ENCODE data around the gene DHPS. TPM values are rescaled to one million over a fixed set of nuclear protein-coding genes. Genes with fewer than 3 reads are reported as not detected.

DHPS gene
- 193 and 202 TPM in 2 replicates for total RNA-seq (2014; rRNA removed; shearing (Covaris generic))

DNA sequence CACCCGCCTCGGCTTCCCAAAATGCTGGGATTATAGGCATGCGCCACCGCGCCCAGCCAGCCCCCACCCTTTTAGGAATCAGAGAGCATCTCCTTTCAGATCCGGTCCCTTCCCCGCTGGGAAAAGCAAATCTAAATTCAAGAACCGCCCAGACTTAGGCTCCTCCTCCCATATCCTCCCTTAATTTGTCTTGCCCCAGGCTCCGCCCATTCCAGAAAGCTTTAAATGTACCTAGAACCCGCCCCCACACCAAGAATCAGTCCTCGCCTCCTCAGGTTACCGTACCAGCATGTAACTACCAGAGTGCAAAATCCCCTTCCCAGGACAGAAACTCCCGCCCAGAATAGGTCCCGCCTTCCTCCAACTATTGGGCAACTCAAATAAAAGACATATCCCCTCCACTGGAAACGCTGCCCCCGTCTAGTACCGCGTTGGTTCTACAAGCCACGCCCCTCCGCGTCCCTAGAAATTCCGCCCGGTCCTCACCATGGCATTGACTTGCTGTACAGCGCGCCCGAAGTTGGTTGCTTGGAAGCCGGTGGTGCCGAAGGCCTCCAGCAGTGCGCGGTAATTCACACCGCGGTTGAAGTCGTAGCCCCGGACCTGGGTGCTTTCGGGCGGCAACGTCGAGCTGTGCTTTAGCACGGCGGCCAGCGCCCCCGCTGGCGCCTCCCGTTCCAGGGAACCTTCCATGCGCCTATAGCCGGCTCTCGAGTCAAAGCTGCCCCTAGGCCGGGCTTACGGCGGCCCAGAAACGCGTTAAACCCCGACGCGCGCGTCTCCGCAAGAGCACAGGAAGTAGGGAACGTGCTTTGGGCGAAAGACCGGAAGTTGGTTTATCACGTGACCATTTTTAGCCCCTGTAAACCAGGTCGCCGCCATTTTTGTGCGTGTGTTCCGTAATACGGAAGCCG lies at the start of gene DHPS:
Gene DHPS, minus strand, starts transcription at position 807 of the 914 bp plus-strand sequence. Its CDS starts 114 bp downstream, at position 693.

DNA sequence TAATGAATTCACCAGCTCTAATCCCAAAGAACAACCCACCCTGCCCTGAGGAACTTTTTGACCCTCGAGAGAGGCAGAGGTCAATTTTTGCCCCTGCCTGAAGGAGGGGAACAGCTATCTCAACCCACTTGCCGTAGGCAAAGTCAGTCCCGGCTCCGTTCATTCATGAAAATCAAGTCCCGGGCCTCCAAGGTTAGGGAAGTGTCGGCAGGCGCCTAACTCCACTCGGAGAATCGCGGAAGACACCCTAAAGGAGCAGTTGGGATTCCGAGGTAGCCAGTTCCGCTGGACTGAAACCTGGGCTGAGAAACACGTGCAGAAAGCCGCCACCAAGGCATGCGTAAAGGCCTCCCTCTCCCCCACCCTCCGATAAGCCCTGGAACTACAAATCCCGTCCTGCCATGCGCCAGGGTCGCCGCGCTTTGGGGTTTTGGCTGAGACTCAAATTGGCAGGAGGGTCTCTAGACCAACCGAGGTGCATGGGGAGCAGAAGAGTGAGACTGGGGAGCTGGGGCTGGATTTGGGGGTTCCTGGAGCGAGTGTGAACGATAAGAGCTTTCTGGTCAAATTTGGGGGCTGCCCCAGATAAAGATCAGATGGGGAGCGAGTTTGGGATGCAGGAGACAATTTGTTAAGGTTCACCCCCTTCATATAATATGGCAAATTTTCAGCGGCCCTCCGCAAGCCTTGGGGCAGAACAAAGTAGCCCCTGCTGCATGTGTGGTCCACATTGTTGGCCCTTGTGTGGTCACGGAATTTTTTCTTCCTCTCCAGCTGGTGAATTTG lies 42.2 kb upstream of the DHPS start, which contains the start of gene TNPO2:
Gene TNPO2, minus strand, starts transcription at position 292 of the 786 bp plus-strand sequence. CDS start 2,955 bp downstream, outside the sequence.

DNA sequence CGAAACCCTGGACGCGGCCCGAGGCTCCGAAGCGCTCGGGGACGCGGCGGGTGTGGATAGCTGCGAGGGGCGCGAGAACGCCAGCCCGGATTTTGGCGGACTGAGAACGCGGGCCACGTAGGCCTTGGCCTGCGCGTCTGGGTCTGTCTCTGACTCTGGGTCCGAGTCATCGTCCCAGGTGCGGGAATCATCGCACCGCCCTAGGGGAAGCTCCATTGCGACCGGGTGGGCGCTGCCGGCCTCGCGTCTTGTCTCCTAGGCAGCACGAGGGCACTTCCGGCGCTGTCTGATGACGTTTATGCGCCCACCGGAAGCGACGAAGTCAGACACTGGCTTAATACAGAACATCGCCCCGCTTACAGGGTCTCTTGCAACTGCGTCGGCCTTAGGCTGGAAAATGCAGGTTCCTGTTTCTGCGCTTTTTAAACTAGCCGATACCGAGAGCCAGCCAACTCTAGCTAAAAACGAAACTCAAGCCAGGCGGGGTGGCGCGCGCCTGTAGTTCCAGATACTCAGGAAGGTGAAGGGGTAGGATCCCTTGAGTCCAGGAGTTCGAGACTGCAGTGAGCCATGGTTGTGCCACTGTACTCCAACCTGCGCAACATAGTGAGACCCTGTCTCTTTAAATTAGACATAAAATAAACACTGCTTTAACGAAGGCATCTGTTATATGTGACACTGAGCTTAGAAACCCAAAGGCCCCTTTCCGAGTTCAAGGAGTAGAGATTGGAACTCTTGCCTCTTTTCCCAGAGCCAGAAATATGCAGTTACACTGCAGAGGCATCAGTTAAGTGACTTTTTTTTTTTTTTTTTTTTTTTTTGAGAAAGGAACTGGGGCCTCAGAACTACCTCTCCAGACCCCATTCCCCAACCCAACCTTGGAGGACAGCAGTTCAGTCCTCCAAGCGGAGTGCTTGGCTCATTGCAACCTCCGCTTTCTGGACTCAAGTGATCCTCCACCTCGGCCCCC lies 15.0 kb upstream of the DHPS start, which contains the start of gene FBXW9:
Gene FBXW9, minus strand, starts transcription at position 266 of the 970 bp plus-strand sequence. Its CDS starts 50 bp downstream, at position 216.

DNA sequence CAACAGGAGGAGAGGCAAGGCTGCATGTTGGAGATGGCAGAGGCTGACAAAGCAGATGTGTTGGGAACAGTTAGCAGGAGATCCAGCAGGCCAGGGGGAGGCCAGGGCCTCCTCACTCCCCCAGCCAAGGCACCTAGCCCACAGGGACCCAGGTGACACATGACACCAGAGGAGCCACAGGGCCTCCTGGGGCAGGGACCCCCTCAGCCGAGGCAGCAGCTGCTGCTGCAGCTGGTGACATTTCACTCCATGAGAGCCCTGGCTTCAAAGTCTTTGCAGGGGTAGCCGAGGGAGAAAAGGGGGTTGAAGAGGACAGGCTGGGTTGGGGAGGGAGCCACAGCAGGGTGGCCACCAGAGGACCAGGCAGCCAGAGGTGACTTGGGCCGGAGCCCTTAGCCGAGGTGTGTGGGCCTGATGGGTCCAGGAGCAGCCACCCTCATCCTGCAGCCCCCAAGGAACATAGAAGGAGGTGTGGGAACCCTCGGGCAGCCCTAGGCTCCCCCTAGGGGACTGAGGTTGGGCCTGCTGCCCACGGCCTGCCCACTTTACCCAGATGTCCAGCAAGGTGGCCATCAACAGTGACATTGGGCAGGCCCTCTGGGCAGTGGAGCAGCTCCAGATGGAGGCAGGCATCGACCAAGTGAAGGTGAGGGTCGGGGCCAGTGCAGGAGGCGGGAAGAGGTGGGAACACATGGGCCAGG lies 6.0 kb upstream of the DHPS start, which contains the start of gene GNG14:
Gene GNG14, plus strand, starts transcription at position 503 of the 701 bp plus-strand sequence. Its CDS starts 51 bp downstream, at position 554.

DNA sequence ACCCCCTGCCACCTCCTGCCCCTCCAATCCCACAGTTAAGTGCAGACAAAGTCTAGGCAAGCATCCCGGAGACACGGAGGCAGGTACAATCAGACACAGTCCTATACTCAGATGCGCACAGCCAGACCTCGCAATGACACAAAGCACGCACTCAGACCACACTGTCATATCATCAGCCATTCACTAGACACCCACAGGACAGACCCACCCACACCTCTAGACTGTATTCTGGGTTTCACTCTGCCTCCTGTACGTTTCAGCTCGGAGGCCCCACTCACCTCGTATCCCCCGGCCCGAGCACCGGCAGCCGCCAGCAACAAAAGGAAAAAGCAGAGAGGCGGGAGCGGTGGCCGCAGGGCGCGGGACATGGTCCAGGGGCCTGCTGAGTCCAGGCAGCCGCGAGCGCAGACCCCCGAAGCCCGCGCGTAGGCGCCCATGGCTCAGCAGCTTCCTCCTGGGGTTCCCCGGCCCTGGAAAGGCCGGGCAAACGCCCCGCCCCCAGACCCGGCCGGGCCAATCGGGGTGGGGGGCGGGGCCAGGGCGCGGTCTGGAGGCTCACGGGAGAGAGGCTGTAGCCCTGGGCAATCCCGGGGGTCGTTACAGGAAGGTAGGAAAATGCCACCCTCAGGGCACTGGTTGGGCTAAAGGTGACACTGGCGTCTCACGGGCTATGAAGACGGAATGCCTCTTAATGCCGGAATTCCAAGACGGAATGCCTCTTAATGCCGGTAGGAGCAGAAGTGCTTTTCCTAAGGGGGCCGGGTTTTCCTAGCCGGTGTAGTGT lies 15.2 kb downstream of the DHPS start, which contains the start of the genes MAN2B1 and WDR83:
Gene MAN2B1, minus strand, starts transcription at position 478 of the 784 bp plus-strand sequence. Its CDS starts 41 bp downstream, at position 437.
Gene WDR83, plus strand, starts transcription at position 543 of the 784 bp plus-strand sequence. CDS start 2,984 bp downstream, outside the sequence.

Small RNA genes within 50 kb of the gene (small RNA-seq; reads per million reads assigned to genes)
- 311 reads per million, percentile 98 among the genes with 10 or more reads in this experiment for gene SNORD41

Other genes starting within 250 kb of the DHPS start
- 2.2 and 2.5 TPM in 2 replicates for gene ZNF443, start 240.9 kb downstream of the DHPS start, total RNA-seq (2014; rRNA removed; shearing (Covaris generic))
- 0.45 and 0.98 TPM in 2 replicates for gene ZNF709, start 197.1 kb downstream of the DHPS start, total RNA-seq (2014; rRNA removed; shearing (Covaris generic))
- gene ZNF564, start 130.4 kb downstream of the DHPS start, total RNA-seq (2014; rRNA removed; shearing (Covaris generic)), result 3.4 TPM in 2 replicates
- 8.4 and 12.2 TPM in 2 replicates for gene ZNF490, start 71.1 kb downstream of the DHPS start, total RNA-seq (2014; rRNA removed; shearing (Covaris generic))
- gene ZNF791, start 71.0 kb downstream of the DHPS start, total RNA-seq (2014; rRNA removed; shearing (Covaris generic)), result 12.5 and 16.3 TPM in 2 replicates
- gene MAN2B1, start 15.1 kb downstream of the DHPS start, total RNA-seq (2014; rRNA removed; shearing (Covaris generic)), result 50.7 and 54.4 TPM in 2 replicates
- gene WDR83, start 15.1 kb downstream of the DHPS start, total RNA-seq (2014; rRNA removed; shearing (Covaris generic)), result 52.2 and 53.5 TPM in 2 replicates
- gene GNG14, start 6.1 kb upstream of the DHPS start, total RNA-seq (2014; rRNA removed; shearing (Covaris generic)), result 2.1 TPM in 1 of 2 replicates, not detected in the other
- 34.6 and 41.0 TPM in 2 replicates for gene FBXW9, start 14.8 kb upstream of the DHPS start, total RNA-seq (2014; rRNA removed; shearing (Covaris generic))
- gene TNPO2, start 42.1 kb upstream of the DHPS start, total RNA-seq (2014; rRNA removed; shearing (Covaris generic)), result 39.9 and 41.8 TPM in 2 replicates
- 639 and 708 TPM in 2 replicates for gene TRIR, start 52.8 kb upstream of the DHPS start, total RNA-seq (2014; rRNA removed; shearing (Covaris generic))
- gene GET3, start 55.6 kb upstream of the DHPS start, total RNA-seq (2014; rRNA removed; shearing (Covaris generic)), result 128 and 132 TPM in 2 replicates
- gene BEST2, start 69.9 kb upstream of the DHPS start, total RNA-seq (2014; rRNA removed; shearing (Covaris generic)), result not detected in 2 replicates
- 21.1 and 25.3 TPM in 2 replicates for gene HOOK2, start 93.7 kb upstream of the DHPS start, total RNA-seq (2014; rRNA removed; shearing (Covaris generic))
- gene JUNB, start 109.6 kb upstream of the DHPS start, total RNA-seq (2014; rRNA removed; shearing (Covaris generic)), result 171 and 236 TPM in 2 replicates
- gene PRDX2, start 119.9 kb upstream of the DHPS start, total RNA-seq (2014; rRNA removed; shearing (Covaris generic)), result 319 and 370 TPM in 2 replicates
- gene THSD8, start 120.2 kb upstream of the DHPS start, total RNA-seq (2014; rRNA removed; shearing (Covaris generic)), result not detected in 2 replicates
- gene RNASEH2A, start 124.7 kb upstream of the DHPS start, total RNA-seq (2014; rRNA removed; shearing (Covaris generic)), result 96.4 and 96.8 TPM in 2 replicates
- gene RTBDN, start 152.7 kb upstream of the DHPS start, total RNA-seq (2014; rRNA removed; shearing (Covaris generic)), result not detected in 2 replicates
- gene MAST1, start 156.6 kb upstream of the DHPS start, total RNA-seq (2014; rRNA removed; shearing (Covaris generic)), result 0.45 and 2.2 TPM in 2 replicates
- gene DNASE2, start 199.6 kb upstream of the DHPS start, total RNA-seq (2014; rRNA removed; shearing (Covaris generic)), result 47.9 and 68.7 TPM in 2 replicates
- gene KLF1, start 205.3 kb upstream of the DHPS start, total RNA-seq (2014; rRNA removed; shearing (Covaris generic)), result not detected in 2 replicates
- 39.7 and 47.5 TPM in 2 replicates for gene GCDH, start 209.3 kb upstream of the DHPS start, total RNA-seq (2014; rRNA removed; shearing (Covaris generic))
- 2.4 and 3.1 TPM in 2 replicates for gene SYCE2, start 237.4 kb upstream of the DHPS start, total RNA-seq (2014; rRNA removed; shearing (Covaris generic))